ENCODE results near the gene EIF4G3.

DNA sequence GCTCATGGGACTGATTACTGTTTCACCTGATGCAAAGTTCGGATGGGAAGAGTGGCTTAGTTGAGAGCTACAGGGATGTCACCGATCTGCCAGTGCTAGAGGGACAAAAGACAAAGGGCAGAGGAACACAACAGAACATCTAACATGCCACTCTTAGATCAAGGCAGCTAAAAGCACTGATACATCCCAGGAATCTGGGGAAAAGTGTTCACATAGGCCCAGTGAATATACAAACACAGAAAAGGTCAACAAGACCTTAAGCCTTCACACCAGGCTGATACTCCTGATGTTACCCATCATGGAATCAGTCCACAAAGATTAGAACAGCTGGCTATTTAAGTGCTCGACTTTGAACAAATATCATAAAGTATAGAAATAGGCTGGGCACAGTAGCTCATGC, 163.2 kb downstream of the EIF4G3 start:
- TF ChIP-seq CEBPB (IDR thresholded peaks at IDR 0.05) (no peak), RAD21 (IDR thresholded peaks at IDR 0.05; ENCODE audit: low read depth) (no peak), EP300 (IDR thresholded peaks at IDR 0.05; ENCODE audit: borderline replicate concordance) (no peak), YY1 (IDR thresholded peaks at IDR 0.05; ENCODE audit: low read depth) (no peak)
- TF ChIP-seq, protein P1, sequence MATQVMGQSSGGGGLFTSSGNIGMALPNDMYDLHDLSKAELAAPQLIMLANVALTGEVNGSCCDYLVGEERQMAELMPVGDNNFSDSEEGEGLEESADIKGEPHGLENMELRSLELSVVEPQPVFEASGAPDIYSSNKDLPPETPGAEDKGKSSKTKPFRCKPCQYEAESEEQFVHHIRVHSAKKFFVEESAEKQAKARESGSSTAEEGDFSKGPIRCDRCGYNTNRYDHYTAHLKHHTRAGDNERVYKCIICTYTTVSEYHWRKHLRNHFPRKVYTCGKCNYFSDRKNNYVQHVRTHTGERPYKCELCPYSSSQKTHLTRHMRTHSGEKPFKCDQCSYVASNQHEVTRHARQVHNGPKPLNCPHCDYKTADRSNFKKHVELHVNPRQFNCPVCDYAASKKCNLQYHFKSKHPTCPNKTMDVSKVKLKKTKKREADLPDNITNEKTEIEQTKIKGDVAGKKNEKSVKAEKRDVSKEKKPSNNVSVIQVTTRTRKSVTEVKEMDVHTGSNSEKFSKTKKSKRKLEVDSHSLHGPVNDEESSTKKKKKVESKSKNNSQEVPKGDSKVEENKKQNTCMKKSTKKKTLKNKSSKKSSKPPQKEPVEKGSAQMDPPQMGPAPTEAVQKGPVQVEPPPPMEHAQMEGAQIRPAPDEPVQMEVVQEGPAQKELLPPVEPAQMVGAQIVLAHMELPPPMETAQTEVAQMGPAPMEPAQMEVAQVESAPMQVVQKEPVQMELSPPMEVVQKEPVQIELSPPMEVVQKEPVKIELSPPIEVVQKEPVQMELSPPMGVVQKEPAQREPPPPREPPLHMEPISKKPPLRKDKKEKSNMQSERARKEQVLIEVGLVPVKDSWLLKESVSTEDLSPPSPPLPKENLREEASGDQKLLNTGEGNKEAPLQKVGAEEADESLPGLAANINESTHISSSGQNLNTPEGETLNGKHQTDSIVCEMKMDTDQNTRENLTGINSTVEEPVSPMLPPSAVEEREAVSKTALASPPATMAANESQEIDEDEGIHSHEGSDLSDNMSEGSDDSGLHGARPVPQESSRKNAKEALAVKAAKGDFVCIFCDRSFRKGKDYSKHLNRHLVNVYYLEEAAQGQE (IDR thresholded peaks at IDR 0.05; ENCODE audit: low read depth) = no peak
